Esophagus squamous epithelium (tissue), 4 donors: ENCODE results near the gene SLC6A19.

Experiments
- POLR2A ChIP-seq, 4 donors: fragments of 450-650 bp; IDR thresholded peaks; one replicate each; pipeline ENCODE4 v1.6.1; 2017; ENCODE audit warnings: antibody characterized with exemption in 4 of 4, mild to moderate bottlenecking in 4 of 4, moderate library complexity in 3 of 4
- TF ChIP-seq, protein P1 (sequence below), 6 experiments: fragments of 450-650 bp in 4 of 6; fragments of 200-600 bp in 2 of 6; sonication (generic) in 2 of 6; IDR thresholded peaks; one replicate each; pipeline ENCODE4 v1.5.1; 2016 to 2019; ENCODE audit warnings: antibody characterized with exemption in 6 of 6, mild to moderate bottlenecking in 4 of 6, moderate library complexity in 4 of 6

DNA sequence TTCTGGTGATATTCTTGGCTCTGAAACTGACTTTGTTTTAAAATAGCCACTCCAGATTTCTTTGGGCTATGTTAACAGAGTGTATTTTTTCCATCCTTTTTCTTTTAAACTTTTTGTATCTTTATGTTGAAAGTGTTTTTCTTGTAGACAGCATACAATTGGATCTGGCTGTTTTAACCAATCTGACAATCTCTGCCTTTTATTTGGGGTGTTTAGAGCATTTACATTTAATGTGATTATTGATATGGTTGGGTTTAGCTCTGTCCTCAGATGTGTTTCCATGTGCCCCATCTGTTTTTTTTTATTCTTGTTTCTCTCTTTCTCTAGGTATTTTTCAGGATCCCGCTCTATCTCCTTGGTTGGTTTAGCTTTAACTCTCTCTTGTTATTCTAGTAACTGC lies 34.4 kb downstream of the SLC6A19 start:
- TF ChIP-seq, protein P1, sequence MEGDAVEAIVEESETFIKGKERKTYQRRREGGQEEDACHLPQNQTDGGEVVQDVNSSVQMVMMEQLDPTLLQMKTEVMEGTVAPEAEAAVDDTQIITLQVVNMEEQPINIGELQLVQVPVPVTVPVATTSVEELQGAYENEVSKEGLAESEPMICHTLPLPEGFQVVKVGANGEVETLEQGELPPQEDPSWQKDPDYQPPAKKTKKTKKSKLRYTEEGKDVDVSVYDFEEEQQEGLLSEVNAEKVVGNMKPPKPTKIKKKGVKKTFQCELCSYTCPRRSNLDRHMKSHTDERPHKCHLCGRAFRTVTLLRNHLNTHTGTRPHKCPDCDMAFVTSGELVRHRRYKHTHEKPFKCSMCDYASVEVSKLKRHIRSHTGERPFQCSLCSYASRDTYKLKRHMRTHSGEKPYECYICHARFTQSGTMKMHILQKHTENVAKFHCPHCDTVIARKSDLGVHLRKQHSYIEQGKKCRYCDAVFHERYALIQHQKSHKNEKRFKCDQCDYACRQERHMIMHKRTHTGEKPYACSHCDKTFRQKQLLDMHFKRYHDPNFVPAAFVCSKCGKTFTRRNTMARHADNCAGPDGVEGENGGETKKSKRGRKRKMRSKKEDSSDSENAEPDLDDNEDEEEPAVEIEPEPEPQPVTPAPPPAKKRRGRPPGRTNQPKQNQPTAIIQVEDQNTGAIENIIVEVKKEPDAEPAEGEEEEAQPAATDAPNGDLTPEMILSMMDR (IDR thresholded peaks at IDR 0.05) = no peak
- no peak for TF ChIP-seq POLR2A (IDR thresholded peaks at IDR 0.05)
